ENCODE data around the gene GLT8D1. TPM values are rescaled to one million over a fixed set of nuclear protein-coding genes. Genes with fewer than 3 reads are reported as not detected.

GLT8D1 gene
- total and polyA plus RNA-seq, 2 experiments from 2014 or later: 30.0 to 40.8 TPM

DNA sequence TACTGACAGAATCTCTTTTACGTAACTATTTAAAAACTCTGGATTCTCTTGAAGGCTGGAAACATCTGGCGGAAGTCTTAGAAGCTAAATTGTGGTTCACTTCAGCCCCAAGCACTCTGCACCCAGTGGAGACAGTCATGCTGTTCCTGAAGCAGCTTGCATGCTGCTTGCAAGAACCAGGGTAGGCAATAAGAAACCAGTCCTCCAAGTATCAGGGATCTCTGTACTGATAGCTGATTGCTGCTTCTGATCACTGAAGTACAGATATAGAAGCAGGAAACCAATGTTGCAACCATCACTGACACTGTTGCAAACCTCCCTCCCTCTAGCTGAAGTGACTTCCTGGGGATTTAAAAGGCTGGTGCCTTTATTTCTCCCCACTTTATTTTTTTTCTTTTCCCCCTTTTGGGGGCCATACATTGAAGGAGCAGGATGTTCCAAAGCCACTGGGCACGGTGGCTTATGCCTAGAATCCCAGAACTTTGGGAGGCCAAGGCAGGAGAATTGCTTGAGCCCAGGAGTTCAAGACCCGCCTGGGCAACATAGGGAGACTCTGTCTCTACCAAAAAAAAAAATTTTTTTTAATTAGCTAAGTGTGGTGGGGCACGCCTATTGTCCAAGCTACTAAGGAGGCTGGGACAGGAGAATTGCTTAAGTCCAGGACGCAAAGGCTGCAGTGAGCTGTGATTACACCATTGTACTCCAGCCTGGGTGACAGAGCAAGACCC lies 15.6 kb upstream of the GLT8D1 start (continued):
- TF ChIP-seq, protein P1, sequence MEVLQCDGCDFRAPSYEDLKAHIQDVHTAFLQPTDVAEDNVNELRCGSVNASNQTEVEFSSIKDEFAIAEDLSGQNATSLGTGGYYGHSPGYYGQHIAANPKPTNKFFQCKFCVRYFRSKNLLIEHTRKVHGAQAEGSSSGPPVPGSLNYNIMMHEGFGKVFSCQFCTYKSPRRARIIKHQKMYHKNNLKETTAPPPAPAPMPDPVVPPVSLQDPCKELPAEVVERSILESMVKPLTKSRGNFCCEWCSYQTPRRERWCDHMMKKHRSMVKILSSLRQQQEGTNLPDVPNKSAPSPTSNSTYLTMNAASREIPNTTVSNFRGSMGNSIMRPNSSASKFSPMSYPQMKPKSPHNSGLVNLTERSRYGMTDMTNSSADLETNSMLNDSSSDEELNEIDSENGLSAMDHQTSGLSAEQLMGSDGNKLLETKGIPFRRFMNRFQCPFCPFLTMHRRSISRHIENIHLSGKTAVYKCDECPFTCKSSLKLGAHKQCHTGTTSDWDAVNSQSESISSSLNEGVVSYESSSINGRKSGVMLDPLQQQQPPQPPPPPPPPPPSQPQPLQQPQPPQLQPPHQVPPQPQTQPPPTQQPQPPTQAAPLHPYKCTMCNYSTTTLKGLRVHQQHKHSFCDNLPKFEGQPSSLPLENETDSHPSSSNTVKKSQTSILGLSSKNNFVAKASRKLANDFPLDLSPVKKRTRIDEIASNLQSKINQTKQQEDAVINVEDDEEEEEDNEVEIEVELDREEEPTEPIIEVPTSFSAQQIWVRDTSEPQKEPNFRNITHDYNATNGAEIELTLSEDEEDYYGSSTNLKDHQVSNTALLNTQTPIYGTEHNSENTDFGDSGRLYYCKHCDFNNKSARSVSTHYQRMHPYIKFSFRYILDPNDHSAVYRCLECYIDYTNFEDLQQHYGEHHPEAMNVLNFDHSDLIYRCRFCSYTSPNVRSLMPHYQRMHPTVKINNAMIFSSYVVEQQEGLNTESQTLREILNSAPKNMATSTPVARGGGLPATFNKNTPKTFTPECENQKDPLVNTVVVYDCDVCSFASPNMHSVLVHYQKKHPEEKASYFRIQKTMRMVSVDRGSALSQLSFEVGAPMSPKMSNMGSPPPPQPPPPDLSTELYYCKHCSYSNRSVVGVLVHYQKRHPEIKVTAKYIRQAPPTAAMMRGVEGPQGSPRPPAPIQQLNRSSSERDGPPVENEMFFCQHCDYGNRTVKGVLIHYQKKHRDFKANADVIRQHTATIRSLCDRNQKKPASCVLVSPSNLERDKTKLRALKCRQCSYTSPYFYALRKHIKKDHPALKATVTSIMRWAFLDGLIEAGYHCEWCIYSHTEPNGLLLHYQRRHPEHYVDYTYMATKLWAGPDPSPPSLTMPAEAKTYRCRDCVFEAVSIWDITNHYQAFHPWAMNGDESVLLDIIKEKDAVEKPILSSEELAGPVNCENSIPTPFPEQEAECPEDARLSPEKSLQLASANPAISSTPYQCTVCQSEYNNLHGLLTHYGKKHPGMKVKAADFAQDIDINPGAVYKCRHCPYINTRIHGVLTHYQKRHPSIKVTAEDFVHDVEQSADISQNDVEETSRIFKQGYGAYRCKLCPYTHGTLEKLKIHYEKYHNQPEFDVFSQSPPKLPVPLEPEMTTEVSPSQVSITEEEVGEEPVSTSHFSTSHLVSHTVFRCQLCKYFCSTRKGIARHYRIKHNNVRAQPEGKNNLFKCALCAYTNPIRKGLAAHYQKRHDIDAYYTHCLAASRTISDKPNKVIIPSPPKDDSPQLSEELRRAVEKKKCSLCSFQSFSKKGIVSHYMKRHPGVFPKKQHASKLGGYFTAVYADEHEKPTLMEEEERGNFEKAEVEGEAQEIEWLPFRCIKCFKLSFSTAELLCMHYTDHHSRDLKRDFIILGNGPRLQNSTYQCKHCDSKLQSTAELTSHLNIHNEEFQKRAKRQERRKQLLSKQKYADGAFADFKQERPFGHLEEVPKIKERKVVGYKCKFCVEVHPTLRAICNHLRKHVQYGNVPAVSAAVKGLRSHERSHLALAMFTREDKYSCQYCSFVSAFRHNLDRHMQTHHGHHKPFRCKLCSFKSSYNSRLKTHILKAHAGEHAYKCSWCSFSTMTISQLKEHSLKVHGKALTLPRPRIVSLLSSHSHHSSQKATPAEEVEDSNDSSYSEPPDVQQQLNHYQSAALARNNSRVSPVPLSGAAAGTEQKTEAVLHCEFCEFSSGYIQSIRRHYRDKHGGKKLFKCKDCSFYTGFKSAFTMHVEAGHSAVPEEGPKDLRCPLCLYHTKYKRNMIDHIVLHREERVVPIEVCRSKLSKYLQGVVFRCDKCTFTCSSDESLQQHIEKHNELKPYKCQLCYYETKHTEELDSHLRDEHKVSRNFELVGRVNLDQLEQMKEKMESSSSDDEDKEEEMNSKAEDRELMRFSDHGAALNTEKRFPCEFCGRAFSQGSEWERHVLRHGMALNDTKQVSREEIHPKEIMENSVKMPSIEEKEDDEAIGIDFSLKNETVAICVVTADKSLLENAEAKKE (CRISPR knock-in tag; IDR thresholded peaks at IDR 0.05): no peak
- TF ChIP-seq NANOG (IDR thresholded peaks at IDR 0.05; ENCODE audit: borderline replicate concordance) (no peak), POLR2AphosphoS5 (IDR thresholded peaks at IDR 0.05; ENCODE audit: low read depth) (no peak), ZNF331 (CRISPR knock-in tag; IDR thresholded peaks at IDR 0.05; ENCODE audit: low read depth) (no peak), EZH2 (IDR thresholded peaks at IDR 0.05; ENCODE audit: low read depth, unreplicated experiment) (no peak), JUNB (IDR thresholded peaks at IDR 0.05; ENCODE audit: unreplicated experiment) (no peak)
- TF ChIP-seq, protein P2, sequence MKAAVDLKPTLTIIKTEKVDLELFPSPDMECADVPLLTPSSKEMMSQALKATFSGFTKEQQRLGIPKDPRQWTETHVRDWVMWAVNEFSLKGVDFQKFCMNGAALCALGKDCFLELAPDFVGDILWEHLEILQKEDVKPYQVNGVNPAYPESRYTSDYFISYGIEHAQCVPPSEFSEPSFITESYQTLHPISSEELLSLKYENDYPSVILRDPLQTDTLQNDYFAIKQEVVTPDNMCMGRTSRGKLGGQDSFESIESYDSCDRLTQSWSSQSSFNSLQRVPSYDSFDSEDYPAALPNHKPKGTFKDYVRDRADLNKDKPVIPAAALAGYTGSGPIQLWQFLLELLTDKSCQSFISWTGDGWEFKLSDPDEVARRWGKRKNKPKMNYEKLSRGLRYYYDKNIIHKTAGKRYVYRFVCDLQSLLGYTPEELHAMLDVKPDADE (IDR thresholded peaks at IDR 0.05): no peak

DNA sequence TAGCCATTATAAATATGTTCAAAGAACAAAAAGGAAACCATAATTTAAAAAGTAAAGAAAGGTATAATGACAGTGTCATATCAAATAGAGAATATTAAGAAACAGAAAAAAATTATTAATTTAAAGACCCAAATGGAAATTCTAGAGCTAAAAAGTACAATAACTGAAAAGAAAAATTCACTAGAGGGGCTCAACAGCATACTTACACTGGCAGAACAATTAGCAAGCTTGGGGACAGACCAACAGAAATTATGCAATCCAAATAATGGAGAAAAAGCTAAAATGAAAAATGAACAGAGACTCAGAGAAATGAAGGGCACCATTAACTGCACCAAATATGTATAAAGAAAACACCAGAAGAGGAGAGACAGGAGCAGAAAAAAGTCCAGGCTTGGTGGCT lies 14.0 kb upstream of the GLT8D1 start:
- H3K4me1 ChIP-seq (ENCODE audit: insufficient read depth): peaks cover 7% of the 10 kb centered on the region; the same call in 1 of the 2 replicates
- no peaks in the 10 kb centered on the region for H3K79me2 ChIP-seq (replicated peaks; ENCODE audit: insufficient read depth)
- Mint-ChIP-seq H3K27me3 (ENCODE audit: insufficient read depth, low read depth, poor library complexity) (peaks cover 11% of the 10 kb centered on the region), H3K4me1 (peaks cover 12% of the 10 kb centered on the region), H3K4me3 (no peak overlapping the region), H3K27ac (no peak overlapping the region), H3K36me3 (ENCODE audit: low read depth) (peaks cover 3% of the 10 kb centered on the region), H3K9me3 (no peaks in the 10 kb centered on the region)
- H4K20me1 ChIP-seq (replicated peaks; ENCODE audit: insufficient read depth): no peaks in the 10 kb centered on the region
- no peak overlapping the region for H3K4me3 ChIP-seq
- H2AFZ ChIP-seq: no peak overlapping the region
- peaks cover 6% of the 10 kb centered on the region; the same call in 1 of the 2 replicates for H3F3A ChIP-seq (replicated peaks; ENCODE audit: low read depth)
- no peaks in the 10 kb centered on the region for H3K36me3 ChIP-seq (ENCODE audit: insufficient read depth)
- H3K9me2 ChIP-seq (ENCODE audit: insufficient read depth): no peaks in the 10 kb centered on the region
- H3K27ac ChIP-seq (ENCODE audit: low read depth): no peak overlapping the region
- no peaks in the 10 kb centered on the region for H3K27me3 ChIP-seq (ENCODE audit: insufficient read depth)
- ATAC-seq (no peak), DNase-seq (ENCODE audit: low spot score) (no peak)
- H3K4me2 ChIP-seq: no peak overlapping the region
- TF ChIP-seq EZH2phosphoT487 (IDR thresholded peaks at IDR 0.05; ENCODE audit: unreplicated experiment) (no peak), ZNF331 (CRISPR knock-in tag; IDR thresholded peaks at IDR 0.05; ENCODE audit: low read depth) (no peak)

Data from GM23338 (cell line).